Neural crest cell (in vitro differentiated cells): ENCODE results near the gene SRMS. TPM values are rescaled to one million over a fixed set of nuclear protein-coding genes. Genes with fewer than 3 reads are reported as not detected.

Experiments used
- DNase-seq: peaks from one replicate; pipeline ENCODE4 v3.0.0; 2021; ENCODE audit warnings: low read depth, mixed read lengths, low spot score
- H3K27ac Mint-ChIP-seq: one replicate; pipeline ENCODE4 v1.8.0; 2021; ENCODE audit warnings: mild to moderate bottlenecking, mixed read lengths; ENCODE audit not compliant: unreplicated experiment
- H3K27me3 Mint-ChIP-seq: 2 replicates; pipeline ENCODE4 v1.8.0; 2021; ENCODE audit warnings: low read depth, mild to moderate bottlenecking, mixed read lengths
- H3K36me3 Mint-ChIP-seq: 2 replicates; pipeline ENCODE4 v1.8.0; 2021; ENCODE audit warnings: low read depth, mild to moderate bottlenecking, mixed read lengths
- H3K4me1 Mint-ChIP-seq: 2 replicates; pipeline ENCODE4 v1.8.0; 2021; ENCODE audit warnings: mixed read lengths
- H3K4me3 Mint-ChIP-seq: one replicate; pipeline ENCODE4 v1.8.0; 2021; ENCODE audit warnings: mild to moderate bottlenecking, mixed read lengths
- H3K9me3 Mint-ChIP-seq: 2 replicates; pipeline ENCODE4 v1.8.0; 2021; ENCODE audit warnings: mixed read lengths
- total RNA-seq: library from RNA; stranded (reverse); gene quantifications from 2 replicates; pipeline ENCODE4 v1.2.1, GENCODE V29; 2021
- TF ChIP-seq, protein P1 (sequence below): fragments of 200-600 bp; sonication (generic); conservative IDR thresholded peaks from 2 replicates; pipeline ENCODE4 v1.5.0; 2021; ENCODE audit warnings: antibody characterized with exemption, mild to moderate bottlenecking

The SRMS gene
- total RNA-seq, 1 donor from 2014 or later = not detected

DNA sequence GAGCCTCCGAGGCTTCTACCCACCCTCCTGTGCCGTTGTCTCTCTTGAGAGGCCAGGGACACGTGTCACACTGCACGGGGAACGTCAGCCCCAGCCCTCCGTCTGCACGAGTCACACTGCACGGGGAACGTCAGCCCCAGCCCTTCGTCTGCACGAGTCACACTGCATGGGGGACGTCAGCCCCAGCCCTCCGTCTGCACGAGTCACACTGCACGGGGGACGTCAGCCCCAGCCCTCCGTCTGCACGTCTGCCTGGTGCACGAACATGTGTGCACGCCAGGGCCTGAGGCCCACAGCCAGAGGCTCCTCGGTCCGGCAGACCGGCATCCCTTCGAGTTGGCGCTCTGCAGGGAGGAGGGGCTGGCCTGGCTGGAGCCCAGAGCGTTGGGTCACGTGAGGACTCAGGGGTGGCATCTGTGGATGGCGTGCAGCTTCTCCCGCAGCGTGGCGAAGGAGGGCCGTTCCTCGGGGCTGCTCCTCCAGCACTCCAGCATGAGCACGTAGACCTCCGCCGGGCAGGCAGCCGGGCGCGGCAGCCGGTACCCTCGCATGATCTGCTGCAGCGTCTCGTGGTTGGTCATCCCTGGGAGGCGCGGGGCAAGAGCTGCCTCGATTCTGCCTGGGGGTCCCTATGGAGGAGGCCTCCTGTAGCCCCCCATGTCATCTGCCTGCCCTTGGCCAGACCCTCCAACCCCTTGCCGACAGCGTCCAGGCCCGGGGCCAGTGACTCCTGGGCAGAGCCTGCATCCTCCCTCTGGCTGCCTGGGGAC, 6.9 kb downstream of the SRMS start:
- DNase-seq = no peak
- no peaks in the 10 kb centered on the region for H3K36me3 Mint-ChIP-seq
- no peak overlapping the region for H3K27ac Mint-ChIP-seq
- H3K4me1 Mint-ChIP-seq = peaks cover 3% of the 10 kb centered on the region
- H3K4me3 Mint-ChIP-seq = no peak overlapping the region
- TF ChIP-seq, protein P1, sequence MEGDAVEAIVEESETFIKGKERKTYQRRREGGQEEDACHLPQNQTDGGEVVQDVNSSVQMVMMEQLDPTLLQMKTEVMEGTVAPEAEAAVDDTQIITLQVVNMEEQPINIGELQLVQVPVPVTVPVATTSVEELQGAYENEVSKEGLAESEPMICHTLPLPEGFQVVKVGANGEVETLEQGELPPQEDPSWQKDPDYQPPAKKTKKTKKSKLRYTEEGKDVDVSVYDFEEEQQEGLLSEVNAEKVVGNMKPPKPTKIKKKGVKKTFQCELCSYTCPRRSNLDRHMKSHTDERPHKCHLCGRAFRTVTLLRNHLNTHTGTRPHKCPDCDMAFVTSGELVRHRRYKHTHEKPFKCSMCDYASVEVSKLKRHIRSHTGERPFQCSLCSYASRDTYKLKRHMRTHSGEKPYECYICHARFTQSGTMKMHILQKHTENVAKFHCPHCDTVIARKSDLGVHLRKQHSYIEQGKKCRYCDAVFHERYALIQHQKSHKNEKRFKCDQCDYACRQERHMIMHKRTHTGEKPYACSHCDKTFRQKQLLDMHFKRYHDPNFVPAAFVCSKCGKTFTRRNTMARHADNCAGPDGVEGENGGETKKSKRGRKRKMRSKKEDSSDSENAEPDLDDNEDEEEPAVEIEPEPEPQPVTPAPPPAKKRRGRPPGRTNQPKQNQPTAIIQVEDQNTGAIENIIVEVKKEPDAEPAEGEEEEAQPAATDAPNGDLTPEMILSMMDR = no peak
- H3K27me3 Mint-ChIP-seq = no peaks in the 10 kb centered on the region
- H3K9me3 Mint-ChIP-seq = no peaks in the 10 kb centered on the region

DNA sequence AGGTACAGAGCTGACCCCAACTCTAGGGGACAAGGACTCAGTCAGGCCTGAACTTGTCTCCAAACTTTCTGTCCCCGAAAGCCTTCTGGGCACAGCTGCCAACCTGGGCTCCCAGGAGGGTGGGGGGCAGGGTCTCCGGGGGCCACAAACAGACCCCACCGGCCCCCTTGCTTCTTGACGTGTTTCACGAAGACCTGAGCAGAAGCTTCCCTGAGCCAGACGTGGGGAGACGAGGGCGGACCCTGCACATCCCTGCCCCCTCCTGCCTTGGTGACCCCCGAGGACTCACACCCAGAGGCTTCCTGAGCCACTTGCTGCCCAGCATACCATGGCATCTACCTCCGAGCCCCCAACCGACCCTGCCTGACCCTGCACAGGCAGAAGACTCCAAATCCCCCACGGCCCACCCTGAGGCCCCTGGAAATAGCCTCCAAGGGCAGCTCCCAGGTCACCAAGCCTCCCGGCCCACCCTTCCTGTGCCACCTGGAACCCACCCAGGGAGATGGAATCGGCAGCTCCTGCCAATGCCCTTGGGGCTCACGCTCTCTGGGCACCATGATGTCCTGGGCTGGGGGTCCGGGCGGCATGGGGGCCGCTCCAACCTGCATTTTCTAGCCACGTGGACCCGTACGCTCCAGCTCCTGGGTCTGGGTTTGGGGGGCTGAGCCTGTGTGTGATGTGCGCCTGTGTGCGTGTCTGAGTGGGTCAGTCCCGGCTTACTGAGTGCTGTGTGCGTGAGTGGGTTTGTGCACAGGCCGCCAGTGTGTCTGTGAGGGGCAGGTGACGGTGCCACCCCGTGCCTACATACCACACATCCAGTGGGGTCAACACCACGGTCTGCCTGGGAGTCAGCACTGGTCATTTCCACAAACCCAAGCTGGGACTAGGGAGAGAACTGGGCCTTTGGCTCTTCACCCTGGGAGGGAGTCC, 7.8 kb downstream of the SRMS start:
- TF ChIP-seq, protein P1 = no peak
- no peaks in the 10 kb centered on the region for H3K36me3 Mint-ChIP-seq
- no peaks in the 10 kb centered on the region for H3K9me3 Mint-ChIP-seq
- no peak for DNase-seq
- H3K27me3 Mint-ChIP-seq = no peaks in the 10 kb centered on the region
- H3K4me3 Mint-ChIP-seq = no peak overlapping the region
- peaks cover 3% of the 10 kb centered on the region for H3K4me1 Mint-ChIP-seq
- no peak overlapping the region for H3K27ac Mint-ChIP-seq

DNA sequence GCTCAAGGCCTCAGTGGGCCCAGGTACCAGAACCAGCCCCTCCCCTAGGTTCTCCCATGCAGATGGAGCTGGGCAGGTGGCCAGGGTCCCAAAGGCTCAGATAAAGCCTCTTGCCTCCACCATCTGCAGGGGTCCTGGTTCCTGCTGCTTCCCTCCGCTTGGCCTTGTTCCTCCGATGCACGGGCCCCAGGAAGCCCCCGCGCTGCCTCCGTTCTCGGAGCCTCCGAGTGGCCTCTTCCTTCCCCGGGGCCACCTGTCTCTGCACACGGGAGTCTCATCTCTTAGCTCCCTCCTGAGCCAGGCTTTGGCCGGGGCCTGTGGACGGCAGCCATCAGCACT, 8.5 kb downstream of the SRMS start:
- Mint-ChIP-seq H3K4me1 (peaks cover 3% of the 10 kb centered on the region), H3K9me3 (no peaks in the 10 kb centered on the region), H3K4me3 (no peak overlapping the region), H3K36me3 (no peaks in the 10 kb centered on the region), H3K27ac (no peak overlapping the region), H3K27me3 (no peaks in the 10 kb centered on the region)
- DNase-seq = no peak
- TF ChIP-seq, protein P1 = no peak

DNA sequence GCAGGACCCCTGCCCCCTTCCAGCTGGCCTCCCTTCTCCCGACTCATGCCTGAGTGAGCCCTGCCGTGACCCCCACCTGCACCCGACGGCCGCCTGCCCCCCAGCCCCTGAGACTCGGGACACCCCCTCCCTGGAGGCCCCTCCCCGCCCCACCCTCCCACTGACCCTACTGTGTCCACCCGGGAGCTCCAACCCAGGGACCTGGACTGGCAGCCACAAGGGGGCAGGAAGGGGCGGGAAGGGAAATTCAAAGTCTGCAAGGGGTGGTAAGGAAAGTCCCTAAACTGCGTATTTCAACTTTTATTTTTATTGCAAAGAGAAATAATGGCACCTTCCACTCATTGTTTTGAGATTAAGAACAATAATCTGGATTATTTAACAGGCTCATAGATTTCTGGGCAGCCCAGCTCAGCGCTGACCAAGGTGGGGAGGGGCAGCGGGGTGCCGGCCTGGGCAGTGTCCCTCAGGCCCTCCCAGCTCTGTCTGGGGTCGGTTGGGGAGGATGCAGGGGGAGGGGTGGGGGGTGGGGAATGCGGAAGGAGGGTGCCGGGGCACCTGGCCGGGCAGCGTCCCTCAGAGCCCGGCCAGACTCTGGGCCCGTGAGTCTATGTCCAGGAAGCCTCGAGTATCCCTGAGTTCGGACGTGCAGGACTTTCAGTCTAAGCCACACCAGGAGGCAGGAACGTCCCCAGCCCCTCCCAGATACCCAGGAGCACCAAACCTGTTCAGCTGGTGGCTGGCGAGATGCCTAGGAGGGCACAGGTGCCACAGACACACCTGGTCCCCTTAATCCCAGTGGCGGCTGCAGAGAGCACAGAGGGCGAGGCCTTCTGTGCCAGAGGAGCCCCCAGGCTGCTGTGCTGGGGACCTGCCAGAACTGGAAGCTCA, 9.1 kb downstream of the SRMS start:
- Mint-ChIP-seq H3K27ac (no peak overlapping the region), H3K27me3 (no peaks in the 10 kb centered on the region), H3K9me3 (no peaks in the 10 kb centered on the region), H3K4me3 (no peak overlapping the region), H3K36me3 (no peaks in the 10 kb centered on the region), H3K4me1 (peaks cover 3% of the 10 kb centered on the region)
- DNase-seq = no peak
- TF ChIP-seq, protein P1 = peak; percentile 9

DNA sequence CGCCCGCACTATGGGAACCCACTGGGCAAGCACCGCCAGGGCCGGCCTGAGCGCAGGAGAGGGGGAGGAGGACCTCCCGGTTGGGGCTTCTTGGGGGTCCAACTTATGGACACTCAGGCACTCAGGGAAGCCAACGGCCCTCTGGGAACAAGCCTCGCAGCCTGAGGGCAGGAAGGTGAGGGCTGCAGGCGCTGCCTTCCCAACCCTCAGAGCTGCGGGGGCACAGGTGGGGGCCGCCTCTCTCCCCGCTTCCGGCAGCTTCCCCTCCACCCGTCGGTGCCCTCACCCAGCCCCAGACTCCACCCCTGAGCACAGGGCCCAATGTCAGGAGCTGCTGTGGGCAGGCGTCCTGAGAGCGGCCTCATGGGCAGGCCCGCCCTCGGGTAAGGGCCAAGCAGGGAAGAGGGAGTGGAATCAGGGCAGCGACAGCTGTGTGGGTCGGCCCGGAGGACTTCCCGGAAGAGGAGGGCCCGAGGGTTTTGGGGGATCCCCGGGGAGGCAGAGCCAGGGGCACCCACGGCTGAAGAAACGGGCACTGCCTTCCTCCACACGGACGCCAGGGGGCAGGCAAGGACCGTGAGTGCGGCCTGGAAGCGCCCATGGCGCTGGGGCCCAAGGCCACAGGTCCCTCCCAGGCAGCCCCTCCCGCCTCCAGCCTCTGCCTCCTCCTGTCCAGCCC, 9.9 kb downstream of the SRMS start:
- DNase-seq = peak; percentile 89

More for the DNA sequence above, 9.9 kb downstream of the SRMS start:
- H3K36me3 Mint-ChIP-seq = no peaks in the 10 kb centered on the region
- H3K4me3 Mint-ChIP-seq = no peak overlapping the region
- TF ChIP-seq, protein P1 = peak; percentile 99
- H3K4me1 Mint-ChIP-seq = peaks cover 3% of the 10 kb centered on the region
- H3K27me3 Mint-ChIP-seq = no peaks in the 10 kb centered on the region
- no peaks in the 10 kb centered on the region for H3K9me3 Mint-ChIP-seq
- no peak overlapping the region for H3K27ac Mint-ChIP-seq
